Activated CD8-positive, alpha-beta T cell treated with anti-CD3 and anti-CD28 coated beads, Interleukin-2, amount 10 ng/mL, durations not matched to agents 7 days and 5 days (primary cell): ENCODE data around the gene RTP5. TPM values are rescaled to one million over a fixed set of nuclear protein-coding genes. Genes with fewer than 3 reads are reported as not detected.

Experiments
- ATAC-seq: fragments of 150-1000 bp; cut with Tn5 transposase; one replicate; pipeline ENCODE4 v1.10.0; 2021; ENCODE audit warnings: moderate library complexity
- CTCF ChIA-PET: fragments of 350-600 bp; sonication (Branson Sonifier 250); formaldehyde crosslinking; loops from one replicate; lab custom pipeline; 2021; ENCODE audit warnings: antibody characterized with exemption; lab: Charles Lee
- POLR2A ChIA-PET: fragments of 350-600 bp; sonication (Branson Sonifier 250); formaldehyde crosslinking; loops from one replicate; lab custom pipeline; 2021; ENCODE audit warnings: antibody characterized with exemption; lab: Charles Lee
- DNase-seq: peaks from one replicate; pipeline ENCODE4 v3.0.0-alpha.2; 2020
- H3K27ac Mint-ChIP-seq: one replicate; pipeline ENCODE4 v1.8.0; 2021; ENCODE audit warnings: mild to moderate bottlenecking, mixed read lengths
- H3K27me3 Mint-ChIP-seq: one replicate; pipeline ENCODE4 v1.8.0; 2021; ENCODE audit warnings: low read depth, mixed read lengths
- H3K36me3 Mint-ChIP-seq: one replicate; pipeline ENCODE4 v1.8.0; 2021; ENCODE audit warnings: low read depth, mixed read lengths
- H3K4me1 Mint-ChIP-seq: one replicate; pipeline ENCODE4 v1.8.0; 2021; ENCODE audit warnings: low read depth, mixed read lengths
- H3K4me3 Mint-ChIP-seq: one replicate; pipeline ENCODE4 v1.8.0; 2021; ENCODE audit warnings: mild to moderate bottlenecking, mixed read lengths
- H3K9me3 Mint-ChIP-seq: one replicate; pipeline ENCODE4 v1.8.0; 2022; ENCODE audit warnings: mixed read lengths; ENCODE audit not compliant: insufficient read depth
- total RNA-seq, 2 experiments: library from RNA; stranded (reverse); gene quantifications; one replicate each; pipeline ENCODE4 v1.2.3, GENCODE V29; 2021

Gene RTP5
- total RNA-seq, 2 experiments from 2014 or later: not detected

- Mint-ChIP-seq H3K27ac (peak overlapping the region; percentile 46), H3K36me3 (peaks cover 2% of the 10 kb centered on the region), H3K9me3 (no peaks in the 10 kb centered on the region), H3K27me3 (no peaks in the 10 kb centered on the region), H3K4me3 (no peak overlapping the region), H3K4me1 (no peaks in the 10 kb centered on the region)
- DNase-seq: peak; percentile 17
- ChIA-PET CTCF (no interaction called here), POLR2A (no interaction called here)
- ATAC-seq: no peak
These were observed 27.8 kb downstream of the RTP5 start for GRCh38 chr2:241897231-241897916.

- Mint-ChIP-seq H3K36me3 (peaks cover 2% of the 10 kb centered on the region), H3K27ac (no peak overlapping the region), H3K9me3 (no peaks in the 10 kb centered on the region), H3K27me3 (no peaks in the 10 kb centered on the region), H3K4me1 (no peaks in the 10 kb centered on the region), H3K4me3 (no peak overlapping the region)
- ATAC-seq (no peak), DNase-seq (peak; percentile 18)
- CTCF ChIA-PET: no interaction called here
- POLR2A ChIA-PET: no interaction called here
These were observed 29.1 kb downstream of the RTP5 start for GRCh38 chr2:241898463-241899270.

- H3K4me1 Mint-ChIP-seq: no peaks in the 10 kb centered on the region
- H3K27ac Mint-ChIP-seq: no peak overlapping the region
- POLR2A ChIA-PET: no interaction called here
- no peaks in the 10 kb centered on the region for H3K9me3 Mint-ChIP-seq
- DNase-seq (no peak), ATAC-seq (no peak)
- H3K4me3 Mint-ChIP-seq: no peak overlapping the region
- H3K36me3 Mint-ChIP-seq: peaks cover 2% of the 10 kb centered on the region
- no peaks in the 10 kb centered on the region for H3K27me3 Mint-ChIP-seq
- CTCF ChIA-PET: no interaction called here
These were observed 30.9 kb downstream of the RTP5 start for GRCh38 chr2:241900251-241901017.

GRCh38 chr2:241901018-241901380 is 31.5 kb downstream of the RTP5 start:
- DNase-seq: no peak
- ChIA-PET POLR2A (no interaction called here), CTCF (no interaction called here)
- H3K27me3 Mint-ChIP-seq: no peaks in the 10 kb centered on the region
- H3K36me3 Mint-ChIP-seq: peaks cover 2% of the 10 kb centered on the region
- H3K4me1 Mint-ChIP-seq: no peaks in the 10 kb centered on the region
- ATAC-seq: no peak
- no peaks in the 10 kb centered on the region for H3K9me3 Mint-ChIP-seq
- H3K27ac Mint-ChIP-seq: no peak overlapping the region
- no peak overlapping the region for H3K4me3 Mint-ChIP-seq

- no peak for ATAC-seq
- Mint-ChIP-seq H3K36me3 (peaks cover 2% of the 10 kb centered on the region), H3K9me3 (no peaks in the 10 kb centered on the region), H3K27ac (no peak overlapping the region), H3K4me3 (no peak overlapping the region), H3K27me3 (no peaks in the 10 kb centered on the region), H3K4me1 (no peaks in the 10 kb centered on the region)
- DNase-seq: no peak
- ChIA-PET POLR2A (no interaction called here), CTCF (no interaction called here)
These were observed 32.2 kb downstream of the RTP5 start for GRCh38 chr2:241901500-241902351.

- ChIA-PET POLR2A (no interaction called here), CTCF (no interaction called here)
- no peaks in the 10 kb centered on the region for H3K4me1 Mint-ChIP-seq
- no peaks in the 10 kb centered on the region for H3K27me3 Mint-ChIP-seq
- no peaks in the 10 kb centered on the region for H3K9me3 Mint-ChIP-seq
- H3K4me3 Mint-ChIP-seq: no peak overlapping the region
- DNase-seq: no peak
- ATAC-seq: no peak
- no peaks in the 10 kb centered on the region for H3K36me3 Mint-ChIP-seq
- no peak overlapping the region for H3K27ac Mint-ChIP-seq
These were observed 32.9 kb downstream of the RTP5 start for GRCh38 chr2:241902357-241902991.

GRCh38 chr2:241903121-241904010 is 33.8 kb downstream of the RTP5 start:
- CTCF ChIA-PET: no interaction called here
- no peaks in the 10 kb centered on the region for H3K27me3 Mint-ChIP-seq
- DNase-seq (no peak), ATAC-seq (no peak)
- no peaks in the 10 kb centered on the region for H3K9me3 Mint-ChIP-seq
- H3K27ac Mint-ChIP-seq: no peak overlapping the region
- H3K36me3 Mint-ChIP-seq: no peaks in the 10 kb centered on the region
- no peaks in the 10 kb centered on the region for H3K4me1 Mint-ChIP-seq
- POLR2A ChIA-PET: no interaction called here
- H3K4me3 Mint-ChIP-seq: no peak overlapping the region

GRCh38 chr2:241904011-241904718 is 34.6 kb downstream of the RTP5 start:
- Mint-ChIP-seq H3K36me3 (no peaks in the 10 kb centered on the region), H3K4me3 (no peak overlapping the region), H3K4me1 (no peaks in the 10 kb centered on the region), H3K27me3 (no peaks in the 10 kb centered on the region), H3K9me3 (no peaks in the 10 kb centered on the region), H3K27ac (no peak overlapping the region)
- POLR2A ChIA-PET: no interaction called here
- DNase-seq (no peak), ATAC-seq (no peak)
- CTCF ChIA-PET: no interaction called here

GRCh38 chr2:241904791-241905710 is 35.5 kb downstream of the RTP5 start:
- Mint-ChIP-seq H3K9me3 (no peaks in the 10 kb centered on the region), H3K27ac (no peak overlapping the region), H3K36me3 (no peaks in the 10 kb centered on the region), H3K4me3 (no peak overlapping the region), H3K4me1 (no peaks in the 10 kb centered on the region), H3K27me3 (no peaks in the 10 kb centered on the region)
- ATAC-seq (no peak), DNase-seq (no peak)
- ChIA-PET CTCF (no interaction called here), POLR2A (no interaction called here)
